HepG2 (cell line): Measurements from ENCODE around the gene KRTAP3-1. TPM values are rescaled to one million over a fixed set of nuclear protein-coding genes. Genes with fewer than 3 reads are reported as not detected.

ENCODE experiments used
- ATAC-seq: fragments of 200-7000 bp; cut with Tn5 transposase; 3 replicates; pipeline ENCODE4 v1.9.1; 2020; ENCODE audit warnings: mild to moderate bottlenecking, moderate library complexity
- BruUV-seq: library from RNA; stranded (reverse); fragments of 400-500 nt; replicated peaks from 2 replicates; lab custom pipeline; 2021; lab: Mats Ljungman, UMichigan
- CTCF ChIA-PET: fragments of 300-600 bp; formaldehyde crosslinking; extraction: SDS; loops from one replicate; lab custom pipeline; 2021; ENCODE audit warnings: low total read pairs, inconsistent platforms, low intra/inter-chr PET ratio; lab: Yijun Ruan, JAX
- POLR2A ChIA-PET: fragments of 350-600 bp; sonication (Branson Sonifier 250); formaldehyde crosslinking; loops from one replicate; lab custom pipeline; 2020; ENCODE audit warnings: antibody characterized with exemption, inconsistent platforms; lab: Yijun Ruan, JAX
- DNase-seq: peaks from one replicate; pipeline ENCODE4 v3.0.0-alpha.2; 2015; ENCODE audit warnings: low spot score
- FAIRE-seq: peaks from 3 replicates; lab custom pipeline; 2011; peaks lifted over from hg19 to GRCh38; lab: Jason Lieb, UNC
- H2AFZ ChIP-seq: one replicate; pipeline ENCODE4 v1.6.1; 2011; ENCODE audit warnings: low read length, inconsistent platforms
- H3K27ac ChIP-seq: fragments of 300-600 bp; 3 replicates; pipeline ENCODE4 v1.8.0; 2011; ENCODE audit warnings: mixed run types, mild to moderate bottlenecking, mixed read lengths, low read length, inconsistent platforms; ENCODE audit not compliant: insufficient read depth; ENCODE audit errors: extremely low read length
- H3K27me3 ChIP-seq, 2 experiments: fragments of 200-600 bp in 1 of 2; 2 replicates in 1 of 2; 3 replicates in 1 of 2; pipeline versions ENCODE4 v1.6.0 to v1.8.0; 2011; ENCODE audit warnings: low read length in 2 of 2, mild to moderate bottlenecking in 2 of 2, moderate library complexity in 2 of 2, inconsistent platforms in 1 of 2; ENCODE audit not compliant: insufficient read depth in 2 of 2, control insufficient read depth in 1 of 2
- H3K36me3 ChIP-seq, 2 experiments: fragments of 200-600 bp in 1 of 2; replicated peaks in 1 of 2; 2 replicates in 1 of 2; 3 replicates in 1 of 2; pipeline versions ENCODE4 v1.5.1 to v1.8.0; 2011; ENCODE audit warnings: low read length in 2 of 2, inconsistent platforms in 1 of 2; ENCODE audit not compliant: insufficient read depth in 2 of 2, control insufficient read depth in 1 of 2
- H3K4me1 ChIP-seq: 2 replicates; pipeline ENCODE4 v1.5.1; 2012; ENCODE audit warnings: low read length, inconsistent platforms; ENCODE audit not compliant: insufficient read depth
- H3K4me2 ChIP-seq: 2 replicates; pipeline ENCODE4 v1.6.0; 2011; ENCODE audit warnings: low read depth, low read length, inconsistent platforms
- H3K4me3 ChIP-seq, 3 experiments: fragments of 200-600 bp in 1 of 3; sonication (generic), shearing (Covaris generic) in 1 of 3; replicated peaks in 1 of 3; 2 replicates each; pipeline ENCODE4 v1.5.1; 2011 to 2016; ENCODE audit warnings: low read length in 3 of 3, inconsistent platforms in 2 of 3, low read depth in 2 of 3, mild to moderate bottlenecking in 2 of 3, control low read depth in 1 of 3, mixed read lengths in 1 of 3; ENCODE audit not compliant: insufficient read depth in 1 of 3
- H3K79me2 ChIP-seq: one replicate; pipeline ENCODE4 v1.6.1; 2011; ENCODE audit warnings: low read length, inconsistent platforms; ENCODE audit not compliant: insufficient read depth
- H3K9ac ChIP-seq: 2 replicates; pipeline ENCODE4 v1.6.0; 2011; ENCODE audit warnings: mild to moderate bottlenecking, low read depth, low read length, inconsistent platforms; ENCODE audit not compliant: insufficient read depth
- H3K9me3 ChIP-seq: 2 replicates; pipeline ENCODE4 v1.5.1; 2012; ENCODE audit warnings: mild to moderate bottlenecking, low read length
- H4K20me1 ChIP-seq: 2 replicates; pipeline ENCODE4 v1.6.0; 2011; ENCODE audit warnings: inconsistent platforms, mild to moderate bottlenecking, low read length, moderate library complexity; ENCODE audit not compliant: insufficient read depth
- CTCF ChIP-seq: sonication (generic); formaldehyde crosslinking; IDR thresholded peaks from 2 replicates; pipeline ENCODE4 v1.5.0; 2020; ENCODE audit warnings: mild to moderate bottlenecking, missing genetic modification reagents, moderate library complexity
- MAFF ChIP-seq: IDR thresholded peaks from 2 replicates; pipeline ENCODE4 v1.6.1; 2011; ENCODE audit warnings: low read depth, low read length, improper control_type of control experiment
- MAFK ChIP-seq, 2 experiments: IDR thresholded peaks in 1 of 2; conservative IDR thresholded peaks in 1 of 2; 2 replicates each; pipeline ENCODE4 v1.6.1; 2011; ENCODE audit warnings: improper control_type of control experiment in 2 of 2, low read length in 2 of 2
- ZNF850 ChIP-seq: sonication (generic); formaldehyde crosslinking; conservative IDR thresholded peaks from 2 replicates; pipeline ENCODE4 v1.9.0; 2021; ENCODE audit warnings: mild to moderate bottlenecking, missing genetic modification reagents
- WGBS: methylation state at CpG from one replicate; pipeline ENCODE4 v1.1.6; 2017; ENCODE audit warnings: low lambda C conversion rate; 5-methylcytosine and 5-hydroxymethylcytosine counted together
- in situ Hi-C: cut with HindIII; loops from 2 replicates; pipeline ENCODE4 v1.10.0; 2017; ENCODE audit warnings: low pct_unique_long_range_greater_than_20kb; ENCODE audit not compliant: extremely low pct_ligation_motif_present
- intact Hi-C: fragments of 100-400 bp; cut with micrococcal nuclease; formaldehyde crosslinking; loops from one replicate; pipeline ENCODE4 v1.10.0; 2022; ENCODE audit not compliant: unreplicated experiment
- polyA plus RNA-seq, 8 experiments: library from polyadenylated mRNA; depleted of rRNA in 3 of 8; stranded (reverse) in 7 of 8; unstranded in 1 of 8; fragments of >200 nt; fragmentation: Illumina TruSeq in 4 of 8; extraction: Trizol in 4 of 8; gene quantifications; 2 replicates each; pipeline versions ENCODE4 v1.2.1 to v1.2.3, GENCODE V29; 2011 to 2016; ENCODE audit warnings: low read depth in 4 of 8, missing spikeins in 1 of 8, mixed read lengths in 1 of 8; ENCODE audit not compliant: insufficient read depth in 1 of 8
- total RNA-seq, 5 experiments: library from RNA; depleted of rRNA; stranded (reverse); fragments of >200 nt; fragmentation: Illumina TruSeq; extraction: Trizol; gene quantifications; 2 replicates each; pipeline ENCODE4 v1.2.3, GENCODE V29; 2016; ENCODE audit warnings: low read depth in 1 of 5

KRTAP3-1 gene
- total and polyA plus RNA-seq, 2 of the 13 experiments (the other 11 are each of a cell fraction or from before 2014, with no cell fraction given), result 0.29 to 3.7 TPM

DNA sequence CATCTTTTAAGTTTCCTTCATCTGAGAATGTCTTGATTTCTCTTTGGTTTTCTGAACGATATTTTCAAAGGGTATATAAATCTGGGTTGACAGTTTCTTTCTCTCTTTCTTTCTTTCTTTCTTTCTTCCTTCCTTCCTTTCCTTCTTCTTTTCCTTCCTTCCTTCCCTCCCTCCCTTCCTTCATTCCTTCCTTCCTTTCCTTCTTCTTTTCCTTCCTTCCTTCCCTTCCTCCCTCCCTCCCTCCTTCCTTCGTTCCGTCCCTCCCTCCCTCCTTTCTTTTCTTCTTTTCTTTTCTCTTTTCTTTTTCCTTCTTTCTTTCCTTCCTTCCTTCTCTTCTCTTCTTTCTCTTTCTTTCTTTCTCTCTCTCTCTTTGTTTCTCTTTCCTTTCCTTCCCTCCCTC is 34.6 kb downstream of the KRTAP3-1 start:
- BruUV-seq, result no TSS peak
- no peaks in the 10 kb centered on the region for H3K36me3 ChIP-seq
- H3K79me2 ChIP-seq, result no peaks in the 10 kb centered on the region
- no peak overlapping the region for H2AFZ ChIP-seq
- intact Hi-C loops, result no loop called here
- POLR2A ChIA-PET, result no interaction called here
- no peak for ATAC-seq
- no peaks in the 10 kb centered on the region for H3K9me3 ChIP-seq
- no peak for DNase-seq
- no peaks in the 10 kb centered on the region for H4K20me1 ChIP-seq
- no peak overlapping the region for H3K4me3 ChIP-seq
- no peak overlapping the region for H3K9ac ChIP-seq
- no peak overlapping the region for H3K27ac ChIP-seq
- H3K4me2 ChIP-seq, result no peak overlapping the region
- CTCF ChIA-PET, result no interaction called here
- 72% methylated on average over 3 of the region's 3 CpGs for WGBS
- no peak for FAIRE-seq
- TF ChIP-seq CTCF (CRISPR knock-in tag), result no peak
- in situ Hi-C loops, result no loop called here
- H3K4me1 ChIP-seq, result no peaks in the 10 kb centered on the region
- no peaks in the 10 kb centered on the region for H3K27me3 ChIP-seq

- 0 out of 2 replicates have a peak, but pooled peaks cover 6% of the 10 kb centered on the region for H3K9me3 ChIP-seq
- ATAC-seq (no peak), FAIRE-seq (no peak), DNase-seq (no peak)
- H2AFZ ChIP-seq, result no peak overlapping the region
- in situ Hi-C loops, result no loop called here
- no peaks in the 10 kb centered on the region for H4K20me1 ChIP-seq
- no peaks in the 10 kb centered on the region for H3K79me2 ChIP-seq
- 83% methylated on average over 1 of the region's 1 CpG for WGBS
- CTCF ChIA-PET, result no interaction called here
- H3K27me3 ChIP-seq, result no peaks in the 10 kb centered on the region
- BruUV-seq, result no TSS peak
- TF ChIP-seq MAFF, result peak; percentile 96
- TF ChIP-seq MAFK (conservative IDR thresholded peaks at IDR 0.05 in 1 of 2, IDR thresholded peaks at IDR 0.05 in 1 of 2; ENCODE audit: low read length in 2 of 2), result peak; percentile 94 to 97
- TF ChIP-seq ZNF850 (CRISPR knock-in tag), result no peak
- H3K4me1 ChIP-seq, result peaks cover 9% of the 10 kb centered on the region
- no peak overlapping the region for H3K4me3 ChIP-seq
- no peak overlapping the region for H3K27ac ChIP-seq
- no peaks in the 10 kb centered on the region for H3K36me3 ChIP-seq
- no peak overlapping the region for H3K9ac ChIP-seq
- H3K4me2 ChIP-seq, result no peak overlapping the region
- intact Hi-C loops, result no loop called here
- POLR2A ChIA-PET, result no interaction called here
These were observed 41.3 kb downstream of the KRTAP3-1 start for GRCh38 chr17:40967582-40967981.
